Muscle of leg (tissue), 11 donors: ENCODE results near the gene LUZP2. TPM values are rescaled to one million over a fixed set of nuclear protein-coding genes. Genes with fewer than 3 reads are reported as not detected.

Experiments
- DNase-seq: peaks from one replicate; pipeline ENCODE4 v3.0.0; 2013
- H3K27ac ChIP-seq: one replicate; pipeline ENCODE4 v1.5.1; 2013; ENCODE audit warnings: mild to moderate bottlenecking, low read length, control low read depth
- H3K27me3 ChIP-seq: one replicate; pipeline ENCODE4 v1.6.1; 2013; ENCODE audit warnings: low read length; ENCODE audit not compliant: control insufficient read depth, insufficient read depth
- H3K36me3 ChIP-seq: one replicate; pipeline ENCODE4 v1.6.1; 2013; ENCODE audit warnings: low read length; ENCODE audit not compliant: control insufficient read depth, insufficient read depth
- H3K4me1 ChIP-seq: one replicate; pipeline ENCODE4 v1.6.1; 2013; ENCODE audit warnings: low read length; ENCODE audit not compliant: control insufficient read depth, insufficient read depth
- H3K4me3 ChIP-seq: one replicate; pipeline ENCODE4 v1.5.1; 2013; ENCODE audit warnings: low read length, control low read depth
- H3K9me3 ChIP-seq: replicated peaks from 2 replicates; pipeline ENCODE4 v1.6.1; 2013; ENCODE audit warnings: low read depth, low read length; ENCODE audit not compliant: control insufficient read depth
- WGBS: methylation state at CpG from one replicate; pipeline ENCODE4 v1.1.5; 2013; ENCODE audit warnings: missing lambda C conversion rate; ENCODE audit not compliant: insufficient coverage; 5-methylcytosine and 5-hydroxymethylcytosine counted together
- polyA plus RNA-seq, 8 donors: library from polyadenylated mRNA; unstranded; fragments of 120-200 nt; gene quantifications; one replicate each; pipeline versions ENCODE4 v1.2.1 to v1.2.3, GENCODE V29; 2013; ENCODE audit warnings: inconsistent platforms in 1 of 8, low replicate concordance in 1 of 8; ENCODE audit not compliant: insufficient read length in 8 of 8, insufficient read depth in 1 of 8
- total RNA-seq: library from RNA; stranded (reverse); fragments of 120-200 nt; gene quantifications from one replicate; pipeline ENCODE4 v1.2.4, GENCODE V29; 2013

Gene LUZP2
- total and polyA plus RNA-seq, 9 donors = 0.40 to 3.6 (median 1.7) TPM

- DNase-seq = peak; percentile 63
Observed at GRCh38 chr11:24688981-24689380, 192.1 kb downstream of the LUZP2 start.

GRCh38 chr11:24697522-24698111 is 200.8 kb downstream of the LUZP2 start:
- no peak overlapping the region for H3K4me3 ChIP-seq
- H3K4me1 ChIP-seq = no peaks in the 10 kb centered on the region
- WGBS = 100% methylated on average over 2 of the region's 3 CpGs
- DNase-seq = no peak
- no peaks in the 10 kb centered on the region for H3K36me3 ChIP-seq
- H3K27me3 ChIP-seq = no peaks in the 10 kb centered on the region
- no peak overlapping the region for H3K27ac ChIP-seq
- no peaks in the 10 kb centered on the region for H3K9me3 ChIP-seq

More at GRCh38 chr11:24688981-24689380, 192.1 kb downstream of the LUZP2 start:
- Histone ChIP-seq H3K9me3 (no peaks in the 10 kb centered on the region), H3K27ac (no peak overlapping the region), H3K4me3 (no peak overlapping the region), H3K36me3 (no peaks in the 10 kb centered on the region), H3K4me1 (no peaks in the 10 kb centered on the region), H3K27me3 (no peaks in the 10 kb centered on the region)
- WGBS = 47% methylated on average over 2 of the region's 2 CpGs

- H3K27me3 ChIP-seq = no peaks in the 10 kb centered on the region
- no peaks in the 10 kb centered on the region for H3K4me1 ChIP-seq
- H3K36me3 ChIP-seq = no peaks in the 10 kb centered on the region
- DNase-seq = no peak
- H3K27ac ChIP-seq = no peak overlapping the region
- no peak overlapping the region for H3K4me3 ChIP-seq
- no peaks in the 10 kb centered on the region for H3K9me3 ChIP-seq
Observed at GRCh38 chr11:24704716-24705115, 207.9 kb downstream of the LUZP2 start.

GRCh38 chr11:24705474-24705873 is 208.6 kb downstream of the LUZP2 start:
- Histone ChIP-seq H3K4me1 (no peaks in the 10 kb centered on the region), H3K4me3 (no peak overlapping the region), H3K27me3 (no peaks in the 10 kb centered on the region), H3K36me3 (no peaks in the 10 kb centered on the region), H3K9me3 (no peaks in the 10 kb centered on the region), H3K27ac (no peak overlapping the region)
- no peak for DNase-seq

DNA sequence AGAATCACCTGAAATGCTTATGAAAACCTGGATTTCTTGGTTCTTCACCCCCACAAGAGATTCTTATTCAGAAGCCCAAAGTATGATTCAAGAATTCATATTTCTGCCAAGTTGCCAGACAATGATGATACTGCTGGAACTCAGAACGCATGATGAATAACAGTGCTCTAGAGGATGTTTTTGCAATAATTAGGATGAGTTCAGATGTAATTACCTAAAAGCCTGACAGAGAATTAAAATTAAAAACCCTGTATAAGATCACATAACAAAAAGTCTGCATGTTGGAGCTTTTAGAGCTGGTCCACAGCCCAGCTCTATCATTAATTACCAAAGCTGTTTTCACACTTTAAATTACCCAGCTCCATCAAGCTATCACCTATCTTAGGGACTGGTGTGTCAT is 211.8 kb downstream of the LUZP2 start:
- Histone ChIP-seq H3K4me1 (no peaks in the 10 kb centered on the region), H3K9me3 (no peaks in the 10 kb centered on the region), H3K4me3 (no peak overlapping the region), H3K36me3 (no peaks in the 10 kb centered on the region), H3K27ac (no peak overlapping the region), H3K27me3 (no peaks in the 10 kb centered on the region)
- no CpG with 5 or more reads among the region's 1 CpG for WGBS
- DNase-seq = no peak

- H3K36me3 ChIP-seq = no peaks in the 10 kb centered on the region
- H3K4me3 ChIP-seq = no peak overlapping the region
- no peaks in the 10 kb centered on the region for H3K4me1 ChIP-seq
- 67% methylated on average over 1 of the region's 2 CpGs for WGBS
- no peaks in the 10 kb centered on the region for H3K27me3 ChIP-seq
- DNase-seq = no peak
- H3K27ac ChIP-seq = no peak overlapping the region
- no peaks in the 10 kb centered on the region for H3K9me3 ChIP-seq
Observed at GRCh38 chr11:24709928-24710565, 213.2 kb downstream of the LUZP2 start.

- no peaks in the 10 kb centered on the region for H3K4me1 ChIP-seq
- no peaks in the 10 kb centered on the region for H3K36me3 ChIP-seq
- WGBS = 100% methylated on average over 1 of the region's 1 CpG
- no peak overlapping the region for H3K4me3 ChIP-seq
- no peaks in the 10 kb centered on the region for H3K27me3 ChIP-seq
- no peaks in the 10 kb centered on the region for H3K9me3 ChIP-seq
- no peak overlapping the region for H3K27ac ChIP-seq
- no peak for DNase-seq
Observed at GRCh38 chr11:24714601-24715000, 217.7 kb downstream of the LUZP2 start.

- H3K4me3 ChIP-seq = no peak overlapping the region
- no peaks in the 10 kb centered on the region for H3K9me3 ChIP-seq
- DNase-seq = no peak
- H3K27ac ChIP-seq = no peak overlapping the region
- WGBS = 88% methylated on average over 3 of the region's 5 CpGs
- H3K36me3 ChIP-seq = no peaks in the 10 kb centered on the region
- H3K27me3 ChIP-seq = no peaks in the 10 kb centered on the region
- H3K4me1 ChIP-seq = no peaks in the 10 kb centered on the region
Observed at GRCh38 chr11:24716403-24716802, 219.6 kb downstream of the LUZP2 start.

GRCh38 chr11:24723231-24723630 is 226.4 kb downstream of the LUZP2 start:
- WGBS = no CpG with 5 or more reads among the region's 5 CpGs
- Histone ChIP-seq H3K9me3 (no peaks in the 10 kb centered on the region), H3K36me3 (no peaks in the 10 kb centered on the region), H3K4me3 (no peak overlapping the region), H3K27me3 (no peaks in the 10 kb centered on the region), H3K27ac (no peak overlapping the region), H3K4me1 (no peaks in the 10 kb centered on the region)
- DNase-seq = no peak

DNA sequence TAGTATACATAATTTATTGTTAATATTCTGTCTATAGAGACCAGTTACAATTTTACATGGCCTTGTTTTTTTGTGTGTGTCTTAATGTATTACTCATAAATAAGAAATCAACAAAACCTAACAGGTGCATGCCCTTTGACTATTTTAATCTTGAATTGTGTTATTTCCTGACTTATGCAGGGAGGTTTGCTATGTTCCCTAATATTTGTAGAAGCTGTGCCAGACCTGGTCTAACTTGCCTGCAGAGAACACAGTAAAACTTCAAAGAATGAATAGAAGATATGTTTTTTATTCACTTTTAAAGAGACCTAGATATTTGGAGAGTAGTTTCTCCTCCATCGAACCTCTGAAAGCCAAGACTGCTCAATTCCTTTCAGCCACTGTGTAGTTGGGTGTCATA is 234.7 kb downstream of the LUZP2 start:
- H3K9me3 ChIP-seq = no peaks in the 10 kb centered on the region
- no peak overlapping the region for H3K4me3 ChIP-seq
- no peaks in the 10 kb centered on the region for H3K4me1 ChIP-seq
- no peaks in the 10 kb centered on the region for H3K36me3 ChIP-seq
- whole genome bisulfite sequencing = no CpG with 5 or more reads among the region's 1 CpG
- no peak overlapping the region for H3K27ac ChIP-seq
- no peak for DNase-seq
- no peaks in the 10 kb centered on the region for H3K27me3 ChIP-seq
